ENCODE data around the gene L3MBTL2.
A peak's percentile ranks its signal among the peaks of the same experiment; 100 is the strongest.

Gene L3MBTL2

DNA sequence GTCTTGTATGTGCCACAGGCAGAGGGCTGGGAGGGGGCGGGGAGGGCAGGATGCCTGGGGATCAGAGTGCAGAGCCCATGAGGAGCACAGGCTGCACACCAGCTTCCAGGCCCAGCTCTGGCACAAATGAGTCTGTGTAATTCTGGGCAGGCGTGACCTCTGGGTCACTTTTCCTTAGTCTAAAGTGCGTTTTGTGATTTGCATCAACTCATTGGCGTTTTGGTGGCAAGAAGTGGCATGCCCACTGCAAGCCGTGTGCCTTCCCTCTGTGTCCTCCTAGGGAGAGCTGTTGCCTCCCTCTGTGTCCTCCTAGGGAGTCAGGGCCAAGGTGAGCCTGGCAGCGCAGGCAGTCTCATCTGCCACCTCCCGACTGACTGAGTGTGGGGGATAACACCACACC is 18.4 kb downstream of the L3MBTL2 start:
- Histone ChIP-seq H3K27ac (no peak overlapping the region), H3K4me2 (no peak overlapping the region), H3K36me3 (peaks cover 72 to 100% (median 93%) of the 10 kb centered on the region in 11 experiments), H3K27me3 (no peaks in the 10 kb centered on the region), H4K20me1 (no peaks in the 10 kb centered on the region; a peak in 1 of 22 replicates), H3K9ac (no peak overlapping the region), H3K9me3 (replicated peaks in 1 of 11) (no peaks in the 10 kb centered on the region), H3K4me1 (peaks cover 0 to 30% (median under 1%) of the 10 kb centered on the region in 10 experiments; a peak in 10 of 20 replicates), H3K4me3 (no peak overlapping the region)
- no peak for TF ChIP-seq Cebpa-rat (IDR thresholded peaks at IDR 0.05)

DNA sequence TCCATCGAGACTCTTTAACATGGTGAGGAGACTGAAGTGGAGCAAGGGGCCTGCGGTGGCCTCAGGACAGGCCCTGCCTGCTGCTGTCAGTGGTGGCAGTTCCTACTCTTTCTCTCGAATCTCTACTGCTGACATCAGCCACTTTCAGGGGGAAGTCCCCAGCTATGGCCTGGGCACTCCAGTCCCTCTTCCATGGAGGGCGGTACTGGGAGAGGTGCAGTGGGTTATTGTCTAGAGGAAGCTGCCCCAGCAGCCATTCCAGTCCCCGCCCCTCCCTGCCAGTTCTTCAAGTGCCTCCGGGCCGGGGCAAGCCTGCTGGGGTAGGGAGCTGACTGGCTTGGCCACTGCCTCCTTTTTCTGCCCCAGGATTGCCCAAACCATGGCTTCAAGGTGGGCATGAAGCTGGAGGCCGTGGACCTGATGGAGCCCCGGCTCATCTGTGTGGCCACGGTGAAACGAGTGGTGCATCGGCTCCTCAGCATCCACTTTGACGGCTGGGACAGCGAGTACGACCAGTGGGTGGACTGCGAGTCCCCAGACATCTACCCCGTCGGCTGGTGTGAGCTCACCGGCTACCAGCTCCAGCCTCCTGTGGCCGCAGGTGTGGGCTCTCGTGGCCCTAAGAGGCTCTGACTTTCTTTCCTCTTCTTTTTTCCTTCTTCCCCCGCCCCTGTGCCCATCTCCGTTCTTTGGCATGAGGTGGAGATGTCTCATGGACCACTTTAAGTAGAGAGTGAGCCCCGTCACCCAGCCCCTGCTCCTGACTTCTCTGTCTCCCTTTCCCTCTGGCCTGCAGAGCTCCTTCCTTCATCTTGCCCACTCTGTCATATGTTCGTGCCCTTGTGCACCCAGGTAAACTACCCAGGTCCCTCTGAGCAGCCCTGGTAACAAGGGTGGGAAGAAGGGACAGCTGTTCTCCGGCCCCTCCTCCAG is 21.9 kb downstream of the L3MBTL2 start:
- peak overlapping the region in 4 of 11 experiments; percentile 30 to 79 (median 68); a peak in 7 of 22 replicates for H3K4me2 ChIP-seq
- H3K27ac ChIP-seq: peak overlapping the region in 5 of 11 experiments; percentile 9 to 69 (median 63); a peak in 8 of 22 replicates
- peak overlapping the region in 3 of 11 experiments; percentile 27 to 52 (median 31); a peak in 4 of 22 replicates for H3K9ac ChIP-seq
- no peak for TF ChIP-seq Cebpa-rat (IDR thresholded peaks at IDR 0.05)
- peaks cover 54 to 97% (median 72%) of the 10 kb centered on the region in 11 experiments for H3K36me3 ChIP-seq
- H3K4me3 ChIP-seq: no peak overlapping the region
- H3K9me3 ChIP-seq (replicated peaks in 1 of 11): no peaks in the 10 kb centered on the region
- peaks cover 0 to 9% (median 0%) of the 10 kb centered on the region in 11 experiments; a peak in 3 of 22 replicates for H4K20me1 ChIP-seq
- H3K27me3 ChIP-seq: no peaks in the 10 kb centered on the region
- peaks cover 0 to 25% (median 6%) of the 10 kb centered on the region in 10 experiments; a peak in 11 of 20 replicates for H3K4me1 ChIP-seq

DNA sequence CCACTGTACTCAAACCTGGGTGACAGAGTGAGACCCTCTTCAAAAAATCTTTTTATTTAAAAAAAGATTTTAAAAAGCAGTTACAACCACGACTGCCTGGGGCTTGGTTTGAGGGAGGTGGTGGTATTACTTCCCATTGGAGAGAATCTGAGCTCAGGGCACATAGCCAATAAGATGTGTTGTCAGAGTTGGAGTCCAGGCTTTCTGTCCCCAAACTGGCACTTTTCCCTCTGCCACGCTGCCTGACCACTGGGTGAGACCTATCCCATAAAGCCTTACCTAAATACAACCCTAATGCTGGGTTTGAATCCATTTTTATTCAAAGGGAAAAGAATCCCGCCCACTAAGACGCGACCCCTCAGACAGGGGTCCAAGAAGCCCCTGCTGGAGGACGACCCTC is 24.1 kb downstream of the L3MBTL2 start:
- Histone ChIP-seq H3K27ac (no peak overlapping the region), H3K27me3 (no peaks in the 10 kb centered on the region), H3K9me3 (replicated peaks in 1 of 11) (no peaks in the 10 kb centered on the region), H4K20me1 (peaks cover 0 to 9% (median 0%) of the 10 kb centered on the region in 11 experiments; a peak in 3 of 22 replicates), H3K9ac (no peak overlapping the region), H3K36me3 (peaks cover 32 to 75% (median 50%) of the 10 kb centered on the region in 11 experiments), H3K4me2 (no peak overlapping the region), H3K4me3 (no peak overlapping the region), H3K4me1 (peaks cover 0 to 25% (median 6%) of the 10 kb centered on the region in 10 experiments; a peak in 11 of 20 replicates)
- TF ChIP-seq Cebpa-rat (IDR thresholded peaks at IDR 0.05): no peak

DNA sequence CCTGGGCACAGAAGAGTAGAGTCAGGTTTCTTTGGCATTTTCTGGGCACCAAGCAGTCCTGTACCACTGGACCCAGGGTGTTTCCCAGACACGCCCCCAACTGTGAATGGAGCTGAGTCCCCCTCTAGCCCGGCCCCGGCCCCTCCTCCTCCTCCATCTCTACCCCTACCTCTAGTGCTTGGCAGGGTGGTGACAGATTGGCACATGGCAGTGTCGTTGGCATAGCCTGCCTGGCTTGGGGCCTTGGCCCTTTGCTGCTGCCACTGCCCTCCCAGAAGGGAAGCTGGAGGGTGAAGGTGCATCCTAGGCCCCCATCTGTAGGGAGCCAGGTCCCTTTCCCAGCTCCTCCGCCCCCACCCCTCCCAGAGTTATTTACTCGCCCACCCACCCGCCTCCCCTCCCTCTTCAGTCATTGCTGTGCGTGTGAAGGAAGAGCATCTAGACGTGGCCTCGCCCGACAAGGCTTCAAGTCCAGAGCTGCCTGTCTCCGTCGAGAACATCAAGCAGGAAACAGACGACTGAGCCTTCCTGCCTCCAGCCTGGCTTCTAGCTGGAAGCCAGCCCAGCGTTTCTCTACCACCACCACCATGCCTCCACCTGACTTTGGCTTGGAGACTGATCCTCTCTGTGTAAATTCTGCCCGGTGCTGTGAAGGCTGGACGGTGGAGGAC is 24.8 kb downstream of the L3MBTL2 start:
- Histone ChIP-seq H3K9me3 (replicated peaks in 1 of 11) (no peaks in the 10 kb centered on the region), H3K4me2 (no peak overlapping the region), H3K4me1 (peaks cover 0 to 25% (median 6%) of the 10 kb centered on the region in 10 experiments; a peak in 11 of 20 replicates), H3K27ac (no peak overlapping the region), H3K27me3 (no peaks in the 10 kb centered on the region), H4K20me1 (peaks cover 0 to 9% (median 0%) of the 10 kb centered on the region in 11 experiments; a peak in 2 of 22 replicates), H3K36me3 (peaks cover 26 to 69% (median 43%) of the 10 kb centered on the region in 11 experiments), H3K4me3 (no peak overlapping the region), H3K9ac (no peak overlapping the region)
- TF ChIP-seq Cebpa-rat (IDR thresholded peaks at IDR 0.05): no peak

DNA sequence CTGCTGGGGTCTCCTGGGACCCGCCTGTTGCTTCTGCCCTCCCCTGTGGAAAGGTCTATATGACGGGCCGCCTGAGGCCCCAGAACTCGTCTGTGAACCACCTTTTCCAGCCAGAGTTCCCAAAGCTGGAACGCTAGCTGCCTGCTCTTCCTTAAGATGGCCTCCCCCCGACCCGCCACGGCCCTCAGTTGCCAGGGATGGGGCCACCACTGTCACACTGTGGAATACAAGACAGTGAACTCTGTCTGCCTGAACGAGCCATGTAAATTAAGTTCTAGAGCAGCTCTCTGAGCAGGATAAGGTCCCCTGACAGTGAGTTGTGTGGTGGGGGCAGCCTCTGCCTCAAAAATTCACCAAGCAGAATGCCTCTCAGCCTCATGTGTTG is 25.3 kb downstream of the L3MBTL2 start:
- TF ChIP-seq Cebpa-rat (IDR thresholded peaks at IDR 0.05): no peak
- Histone ChIP-seq H4K20me1 (peaks cover 0 to 9% (median 0%) of the 10 kb centered on the region in 11 experiments; a peak in 2 of 22 replicates), H3K4me3 (no peak overlapping the region), H3K27ac (peak overlapping the region in 1 of 11 experiments; percentile 1; a peak in 1 of 22 replicates), H3K4me2 (no peak overlapping the region), H3K27me3 (no peaks in the 10 kb centered on the region), H3K9me3 (replicated peaks in 1 of 11) (no peaks in the 10 kb centered on the region), H3K4me1 (peaks cover 0 to 24% (median 6%) of the 10 kb centered on the region in 10 experiments; a peak in 11 of 20 replicates), H3K9ac (no peak overlapping the region), H3K36me3 (peaks cover 20 to 63% (median 38%) of the 10 kb centered on the region in 11 experiments)

DNA sequence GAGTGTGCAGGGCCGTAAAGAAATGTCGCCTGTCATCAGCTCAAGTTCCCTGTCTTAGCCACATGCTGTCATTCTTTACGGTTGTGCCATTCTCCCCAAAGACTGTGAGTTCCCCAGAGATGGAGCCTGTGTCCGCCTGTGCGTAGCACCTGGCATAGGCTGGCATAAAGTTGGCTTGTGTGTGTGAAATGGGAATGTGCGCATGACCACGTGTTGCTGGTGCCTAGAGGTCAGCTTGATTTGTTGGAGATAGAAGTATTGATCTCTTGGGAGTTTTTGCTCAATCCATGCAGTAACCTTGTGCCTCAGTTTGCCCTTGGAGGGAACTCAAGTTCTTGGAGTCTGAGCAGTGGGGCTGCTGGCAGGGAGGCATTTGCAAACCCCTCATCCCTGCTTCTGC is 26.3 kb downstream of the L3MBTL2 start:
- Histone ChIP-seq H3K27ac (no peak overlapping the region), H3K9ac (no peak overlapping the region), H3K9me3 (replicated peaks in 1 of 11) (no peaks in the 10 kb centered on the region), H3K4me3 (no peak overlapping the region), H3K36me3 (peaks cover 15 to 54% (median 30%) of the 10 kb centered on the region in 11 experiments), H3K27me3 (no peaks in the 10 kb centered on the region), H3K4me2 (no peak overlapping the region), H4K20me1 (peaks cover 0 to 12% (median 0%) of the 10 kb centered on the region in 11 experiments; a peak in 2 of 22 replicates), H3K4me1 (peaks cover 0 to 14% (median 7%) of the 10 kb centered on the region in 10 experiments; a peak in 11 of 20 replicates)
- TF ChIP-seq Cebpa-rat (IDR thresholded peaks at IDR 0.05): no peak

DNA sequence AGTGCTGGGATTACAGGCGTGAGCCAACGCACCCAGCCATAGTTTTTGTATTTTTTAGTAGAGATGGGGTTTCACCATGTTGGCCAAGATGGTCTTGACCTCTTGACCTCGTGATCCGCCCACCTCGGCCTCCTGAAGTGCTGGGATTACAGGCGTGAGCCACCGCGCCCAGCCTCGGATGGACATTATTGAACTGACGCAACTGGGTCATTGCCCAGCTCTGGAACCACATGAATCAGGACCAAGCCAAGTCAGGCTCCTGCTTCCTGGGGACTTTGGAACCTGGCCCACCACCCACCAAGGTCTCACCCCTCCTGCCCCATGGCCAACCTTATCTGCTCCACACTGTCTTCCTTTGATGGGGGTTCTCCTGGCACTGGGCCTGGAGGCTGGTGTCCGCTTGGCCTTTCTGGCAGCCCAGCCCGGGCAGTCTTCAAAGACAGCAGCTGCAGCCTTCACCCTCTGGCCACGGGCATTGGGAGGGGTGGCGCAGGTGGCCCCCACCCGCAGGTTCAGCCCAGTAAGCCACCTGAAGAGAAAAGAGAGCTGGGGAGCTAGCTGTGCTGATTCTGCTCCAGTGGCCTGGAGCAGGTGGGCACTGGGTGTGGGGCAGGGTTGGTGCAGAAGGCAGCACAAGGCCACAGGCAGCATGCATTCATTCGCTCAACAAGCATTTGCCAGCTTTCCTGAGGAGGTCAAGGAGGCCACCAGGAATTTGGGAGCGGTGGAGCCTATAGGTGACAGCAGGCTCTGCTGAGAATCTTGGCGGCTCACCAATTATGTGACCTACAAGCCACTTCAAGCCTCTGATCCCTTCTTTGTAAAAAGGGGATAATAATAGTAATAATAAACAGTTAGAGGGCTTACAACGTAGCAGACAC is 29.9 kb downstream of the L3MBTL2 start:
- H3K36me3 ChIP-seq: peaks cover 0 to 18% (median 9%) of the 10 kb centered on the region in 11 experiments; a peak in 9 of 22 replicates
- H4K20me1 ChIP-seq: peaks cover 0 to 27% (median 0%) of the 10 kb centered on the region in 11 experiments; a peak in 3 of 22 replicates
- no peak for TF ChIP-seq Cebpa-rat (IDR thresholded peaks at IDR 0.05)
- H3K27me3 ChIP-seq: no peaks in the 10 kb centered on the region
- no peak overlapping the region for H3K4me3 ChIP-seq
- peaks cover 8 to 32% (median 17%) of the 10 kb centered on the region in 10 experiments for H3K4me1 ChIP-seq
- no peaks in the 10 kb centered on the region for H3K9me3 ChIP-seq (replicated peaks in 1 of 11)
- no peak overlapping the region for H3K27ac ChIP-seq
- H3K4me2 ChIP-seq: no peak overlapping the region
- no peak overlapping the region for H3K9ac ChIP-seq

All from BLaER1 treated with 17β-estradiol and CSF1 and Interleukin-3, amounts not matched to agents 10 nM and 100 nM (cell line).